H9 (cell line): ENCODE measurements around the gene TBL3. TPM values are rescaled to one million over a fixed set of nuclear protein-coding genes. Genes with fewer than 3 reads are reported as not detected.

ENCODE experiments used
- DNase-seq: peaks from one replicate; pipeline ENCODE4 v3.0.0-alpha.2; 2017
- H2AFZ ChIP-seq: one replicate; pipeline ENCODE4 v1.6.1; 2013; ENCODE audit warnings: mild to moderate bottlenecking, low read length, control low read depth, moderate library complexity
- H2AK5ac ChIP-seq: 2 replicates; pipeline ENCODE4 v1.6.1; 2013; ENCODE audit warnings: low read length, control low read depth, mixed read lengths; ENCODE audit not compliant: insufficient read length
- H2BK120ac ChIP-seq: one replicate; pipeline ENCODE4 v1.6.1; 2013; ENCODE audit warnings: low read depth, mild to moderate bottlenecking, low read length, control low read depth, inconsistent platforms; ENCODE audit not compliant: poor library complexity, severe bottlenecking
- H2BK12ac ChIP-seq: 2 replicates; pipeline ENCODE4 v1.6.1; 2013; ENCODE audit warnings: low read length, control low read depth, mixed read lengths, low read depth; ENCODE audit not compliant: insufficient read length
- H2BK15ac ChIP-seq: 2 replicates; pipeline ENCODE4 v1.6.1; 2013; ENCODE audit warnings: low read depth, low read length, control low read depth
- H2BK20ac ChIP-seq: one replicate; pipeline ENCODE4 v1.6.1; 2013; ENCODE audit warnings: low read depth, mild to moderate bottlenecking, low read length, control low read depth, inconsistent platforms; ENCODE audit not compliant: poor library complexity, severe bottlenecking
- H2BK5ac ChIP-seq: 2 replicates; pipeline ENCODE4 v1.6.1; 2013; ENCODE audit warnings: low read length, control low read depth, mixed read lengths; ENCODE audit not compliant: insufficient read length
- H3K14ac ChIP-seq: 2 replicates; pipeline ENCODE4 v1.6.1; 2013; ENCODE audit warnings: low read length, control low read depth; ENCODE audit not compliant: insufficient read depth
- H3K18ac ChIP-seq: 2 replicates; pipeline ENCODE4 v1.6.1; 2013; ENCODE audit warnings: low read depth, mild to moderate bottlenecking, mixed read lengths, low read length, control low read depth; ENCODE audit not compliant: insufficient read length
- H3K23ac ChIP-seq: 2 replicates; pipeline ENCODE4 v1.6.1; 2013; ENCODE audit warnings: low read length, control low read depth, mixed read lengths, low read depth; ENCODE audit not compliant: insufficient read length
- H3K23me2 ChIP-seq: 2 replicates; pipeline ENCODE4 v1.6.1; 2013; ENCODE audit warnings: low read depth, mild to moderate bottlenecking, mixed read lengths, low read length, control low read depth; ENCODE audit not compliant: insufficient read length, poor library complexity, severe bottlenecking
- H3K27ac ChIP-seq: 2 replicates; pipeline ENCODE4 v1.5.1; 2013; ENCODE audit warnings: low read length, control low read depth, mixed read lengths, low read depth; ENCODE audit not compliant: insufficient read length
- H3K27me3 ChIP-seq: 2 replicates; pipeline ENCODE4 v1.6.1; 2013; ENCODE audit warnings: low read length, control low read depth, inconsistent platforms; ENCODE audit not compliant: insufficient read depth
- H3K4ac ChIP-seq: 2 replicates; pipeline ENCODE4 v1.6.1; 2013; ENCODE audit warnings: low read depth, mild to moderate bottlenecking, control low read depth, inconsistent platforms, low read length, moderate library complexity
- H3K4me1 ChIP-seq: 2 replicates; pipeline ENCODE4 v1.6.1; 2013; ENCODE audit warnings: low read length, control low read depth, inconsistent platforms; ENCODE audit not compliant: insufficient read depth
- H3K4me2 ChIP-seq: 2 replicates; pipeline ENCODE4 v1.6.1; 2013; ENCODE audit warnings: low read length, control low read depth, mixed read lengths; ENCODE audit not compliant: insufficient read length, insufficient read depth
- H3K56ac ChIP-seq: 2 replicates; pipeline ENCODE4 v1.6.1; 2013; ENCODE audit warnings: low read depth, mild to moderate bottlenecking, mixed read lengths, low read length, control low read depth; ENCODE audit not compliant: insufficient read length
- H3K79me1 ChIP-seq: 2 replicates; pipeline ENCODE4 v1.6.1; 2013; ENCODE audit warnings: low read depth, mild to moderate bottlenecking, moderate library complexity, low read length, control low read depth, inconsistent platforms; ENCODE audit not compliant: insufficient read depth, poor library complexity, severe bottlenecking
- H3K79me2 ChIP-seq: 2 replicates; pipeline ENCODE4 v1.6.1; 2013; ENCODE audit warnings: low read length, control low read depth, inconsistent platforms; ENCODE audit not compliant: insufficient read depth
- H3K9ac ChIP-seq: 2 replicates; pipeline ENCODE4 v1.6.1; 2013; ENCODE audit warnings: low read length, control low read depth, mixed read lengths; ENCODE audit not compliant: insufficient read length; ENCODE audit errors: extremely low read depth
- H3K9me3 ChIP-seq: one replicate; pipeline ENCODE4 v1.6.1; 2013; ENCODE audit warnings: low read depth, low read length, inconsistent platforms; ENCODE audit not compliant: control insufficient read depth
- H3T11ph ChIP-seq: one replicate; pipeline ENCODE4 v1.6.1; 2013; ENCODE audit warnings: mild to moderate bottlenecking, low read length, control low read depth, inconsistent platforms
- H4K20me1 ChIP-seq: one replicate; pipeline ENCODE4 v1.6.1; 2013; ENCODE audit not compliant: control insufficient read depth, insufficient read length, insufficient read depth
- H4K5ac ChIP-seq: 2 replicates; pipeline ENCODE4 v1.6.1; 2013; ENCODE audit warnings: low read depth, mild to moderate bottlenecking, mixed read lengths, low read length, control low read depth; ENCODE audit not compliant: insufficient read length
- H4K8ac ChIP-seq: replicated peaks from 2 replicates; pipeline ENCODE4 v1.6.1; 2013; ENCODE audit warnings: low read length, control low read depth, mixed read lengths, low read depth; ENCODE audit not compliant: insufficient read length
- H4K91ac ChIP-seq: 2 replicates; pipeline ENCODE4 v1.6.1; 2013; ENCODE audit warnings: low read depth, mild to moderate bottlenecking, moderate library complexity, mixed read lengths, low read length, control low read depth; ENCODE audit not compliant: insufficient read length
- H3K27ac Mint-ChIP-seq, 3 experiments: 2 replicates in 2 of 3; 3 replicates in 1 of 3; pipeline ENCODE4 v1.8.0; 2020 to 2021; ENCODE audit warnings: mixed read lengths in 3 of 3, mild to moderate bottlenecking in 1 of 3, moderate library complexity in 1 of 3
- H3K27me3 Mint-ChIP-seq: 2 replicates; pipeline ENCODE4 v1.8.0; 2021; ENCODE audit warnings: low read depth, mild to moderate bottlenecking, moderate library complexity, mixed read lengths
- H3K36me3 Mint-ChIP-seq, 3 experiments: 2 replicates in 2 of 3; 3 replicates in 1 of 3; pipeline ENCODE4 v1.8.0; 2020 to 2021; ENCODE audit warnings: low read depth in 3 of 3, mixed read lengths in 3 of 3; ENCODE audit not compliant: insufficient read depth in 1 of 3
- H3K4me1 Mint-ChIP-seq, 2 experiments: 2 replicates each; pipeline ENCODE4 v1.8.0; 2020; ENCODE audit warnings: mixed read lengths in 2 of 2
- H3K4me3 Mint-ChIP-seq, 2 experiments: 2 replicates in 1 of 2; 3 replicates in 1 of 2; pipeline ENCODE4 v1.8.0; 2020 to 2021; ENCODE audit warnings: mild to moderate bottlenecking in 2 of 2, mixed read lengths in 2 of 2, moderate library complexity in 1 of 2
- H3K9me3 Mint-ChIP-seq, 2 experiments: 2 replicates in 1 of 2; 3 replicates in 1 of 2; pipeline ENCODE4 v1.8.0; 2020; ENCODE audit warnings: mild to moderate bottlenecking in 2 of 2, mixed read lengths in 2 of 2, moderate library complexity in 1 of 2
- WGBS: extraction: QIAGEN DNeasy Blood & Tissue Kit; methylation state at CpG from one replicate; pipeline ENCODE4 v1.1.7; 2013; ENCODE audit warnings: missing lambda C conversion rate, low lambda C conversion rate, mixed read lengths; ENCODE audit not compliant: insufficient read length; ENCODE audit errors: extremely low coverage; 5-methylcytosine and 5-hydroxymethylcytosine counted together
- total RNA-seq: library from RNA; stranded (reverse); gene quantifications from 2 replicates; pipeline ENCODE4 v1.2.1, GENCODE V29; 2021
- TF ChIP-seq, protein P1 (sequence below): fragments of 200-600 bp; sonication (generic); conservative IDR thresholded peaks from 3 replicates; pipeline ENCODE4 v1.8.0; 2021; ENCODE audit warnings: antibody characterized with exemption, mild to moderate bottlenecking

TBL3 gene
- total RNA-seq, 1 experiment from 2014 or later: 54.0 TPM

DNA sequence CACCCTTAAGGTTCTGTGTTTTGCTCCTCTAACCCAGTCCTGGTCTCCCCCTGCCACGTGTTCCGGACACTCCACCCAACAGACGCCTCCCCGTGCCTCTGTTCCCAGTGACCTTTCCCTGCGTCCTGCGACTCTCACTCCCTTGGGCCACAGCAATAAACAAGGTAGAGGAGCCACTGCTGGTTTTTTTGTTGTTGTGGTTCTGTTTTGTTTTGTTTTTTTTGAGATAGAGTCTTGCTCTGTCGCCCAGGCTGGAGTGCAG, 44.0 kb downstream of the TBL3 start:
- Histone ChIP-seq H2BK5ac (no peak overlapping the region), H4K5ac (no peak overlapping the region), H4K20me1 (no peaks in the 10 kb centered on the region), H2AK5ac (no peak overlapping the region), H3K9me3 (no peaks in the 10 kb centered on the region), H3K79me1 (no peaks in the 10 kb centered on the region), H3T11ph (no peak overlapping the region), H3K4me2 (no peak overlapping the region), H2BK12ac (no peak overlapping the region), H3K4ac (no peak overlapping the region), H3K23ac (no peak overlapping the region), H3K79me2 (no peaks in the 10 kb centered on the region), H2BK15ac (no peak overlapping the region), H3K14ac (no peak overlapping the region), H3K27me3 (peaks cover 12% of the 10 kb centered on the region; the same call in 1 of the 2 replicates), H3K27ac (no peak overlapping the region), H4K8ac (no peak overlapping the region), H3K56ac (no peak overlapping the region), H3K18ac (no peak overlapping the region), H3K4me1 (no peaks in the 10 kb centered on the region), H2AFZ (no peak overlapping the region), H4K91ac (no peak overlapping the region), H2BK20ac (no peak overlapping the region), H2BK120ac (no peak overlapping the region), H3K9ac (no peak overlapping the region), H3K23me2 (peaks cover 9% of the 10 kb centered on the region)
- DNase-seq: no peak
- H3K4me3 Mint-ChIP-seq: no peak overlapping the region
- peaks cover 0 to 2% (median 0%) of the 10 kb centered on the region in 3 experiments; a peak in 1 of 7 replicates for H3K36me3 Mint-ChIP-seq
- H3K27me3 Mint-ChIP-seq: peaks cover 46% of the 10 kb centered on the region
- TF ChIP-seq, protein P1, sequence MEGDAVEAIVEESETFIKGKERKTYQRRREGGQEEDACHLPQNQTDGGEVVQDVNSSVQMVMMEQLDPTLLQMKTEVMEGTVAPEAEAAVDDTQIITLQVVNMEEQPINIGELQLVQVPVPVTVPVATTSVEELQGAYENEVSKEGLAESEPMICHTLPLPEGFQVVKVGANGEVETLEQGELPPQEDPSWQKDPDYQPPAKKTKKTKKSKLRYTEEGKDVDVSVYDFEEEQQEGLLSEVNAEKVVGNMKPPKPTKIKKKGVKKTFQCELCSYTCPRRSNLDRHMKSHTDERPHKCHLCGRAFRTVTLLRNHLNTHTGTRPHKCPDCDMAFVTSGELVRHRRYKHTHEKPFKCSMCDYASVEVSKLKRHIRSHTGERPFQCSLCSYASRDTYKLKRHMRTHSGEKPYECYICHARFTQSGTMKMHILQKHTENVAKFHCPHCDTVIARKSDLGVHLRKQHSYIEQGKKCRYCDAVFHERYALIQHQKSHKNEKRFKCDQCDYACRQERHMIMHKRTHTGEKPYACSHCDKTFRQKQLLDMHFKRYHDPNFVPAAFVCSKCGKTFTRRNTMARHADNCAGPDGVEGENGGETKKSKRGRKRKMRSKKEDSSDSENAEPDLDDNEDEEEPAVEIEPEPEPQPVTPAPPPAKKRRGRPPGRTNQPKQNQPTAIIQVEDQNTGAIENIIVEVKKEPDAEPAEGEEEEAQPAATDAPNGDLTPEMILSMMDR: no peak
- peaks cover 2% of the 10 kb centered on the region in 2 experiments; a peak in 1 of 4 replicates for H3K4me1 Mint-ChIP-seq
- no peak overlapping the region for H3K27ac Mint-ChIP-seq
- no CpG with 5 or more reads among the region's 7 CpGs for WGBS
- no peaks in the 10 kb centered on the region for H3K9me3 Mint-ChIP-seq
